ENCODE results near the gene BPTF.
A peak's percentile ranks its signal among the peaks of the same experiment; 100 is the strongest.
"Not testable (repeated sequence)": the region's sequence is repeated elsewhere in the genome, so short reads cannot be mapped to it uniquely, and the experiment has no call there.

BPTF gene

GRCh38 chr17:67976306-67976705 lies 151.0 kb downstream of the BPTF start:
- DNase-seq, result not testable (repeated sequence)

- no peak for DNase-seq
Observed at GRCh38 chr17:67980456-67980855, 155.2 kb downstream of the BPTF start.

- DNase-seq, result not testable (repeated sequence)
Observed at GRCh38 chr17:67980883-67981282, 155.6 kb downstream of the BPTF start.

GRCh38 chr17:67982034-67982640 lies 156.8 kb downstream of the BPTF start:
- DNase-seq, result no peak

GRCh38 chr17:67982686-67983382 lies 157.5 kb downstream of the BPTF start:
- DNase-seq, result no peak

- DNase-seq, result no peak
Observed at GRCh38 chr17:67983383-67983688, 158.0 kb downstream of the BPTF start.

- no peak for DNase-seq
Observed at GRCh38 chr17:67990909-67991308, 165.6 kb downstream of the BPTF start.

- DNase-seq, result no peak
Observed at GRCh38 chr17:67992548-67993152, 167.3 kb downstream of the BPTF start.

- peak; percentile 48 to 51 for DNase-seq
Observed at GRCh38 chr17:67993153-67993997, 168.1 kb downstream of the BPTF start.

- DNase-seq, result peak in 1 of 2 experiments; percentile 12
Observed at GRCh38 chr17:67993998-67994361, 168.7 kb downstream of the BPTF start.

- no peak for DNase-seq
Observed at GRCh38 chr17:67994817-67995569, 169.7 kb downstream of the BPTF start.

- no peak for DNase-seq
Observed at GRCh38 chr17:67995570-67996263, 170.4 kb downstream of the BPTF start.

GRCh38 chr17:67996301-67997171 lies 171.2 kb downstream of the BPTF start, which contains the start of gene C17orf58:
C17orf58 (minus strand) TSS chr17:67996469; CDS start chr17:67996198, 271 bp downstream.
- not testable (repeated sequence) for DNase-seq

- DNase-seq, result no peak
Observed at GRCh38 chr17:67998466-67998865, 173.2 kb downstream of the BPTF start.

- DNase-seq, result no peak
Observed at GRCh38 chr17:67999291-67999911, 174.1 kb downstream of the BPTF start.

GRCh38 chr17:68004201-68004600 lies 178.9 kb downstream of the BPTF start:
- no peak for DNase-seq

GRCh38 chr17:68006797-68007196 lies 181.5 kb downstream of the BPTF start:
- no peak for DNase-seq

- DNase-seq, result peak; percentile 40 to 47
Observed at GRCh38 chr17:68011199-68011665, 185.9 kb downstream of the BPTF start.

- no peak for DNase-seq
Observed at GRCh38 chr17:68013385-68013784, 188.1 kb downstream of the BPTF start.

- DNase-seq, result no peak
Observed at GRCh38 chr17:68015081-68015723, 189.9 kb downstream of the BPTF start.

Measured in activated CD4-positive, alpha-beta T cell treated with anti-CD3 and anti-CD28 coated beads, Interleukin-2, amount 50 U/mL, for 4 hours (primary cell).